Lower leg skin (tissue), 4 donors: ENCODE data around the gene DBR1. TPM values are rescaled to one million over a fixed set of nuclear protein-coding genes. Genes with fewer than 3 reads are reported as not detected.
A peak's percentile ranks its signal among the peaks of the same experiment; 100 is the strongest.

Experiments used
- DNase-seq, 2 donors: peaks; one replicate each; pipeline ENCODE4 v3.0.0-alpha.2; 2019; ENCODE audit warnings: low spot score in 2 of 2
- H3K4me3 ChIP-seq: fragments of 200-600 bp; sonication (generic); 2 replicates; pipeline ENCODE4 v1.5.1; 2017; ENCODE audit warnings: mild to moderate bottlenecking, low read depth; ENCODE audit not compliant: poor library complexity, severe bottlenecking
- CTCF ChIP-seq, 3 donors: fragments of 450-650 bp; IDR thresholded peaks; one replicate each; pipeline ENCODE4 v1.5.1; 2016; ENCODE audit warnings: antibody characterized with exemption in 3 of 3, mild to moderate bottlenecking in 3 of 3, moderate library complexity in 2 of 3
- POLR2A ChIP-seq, 2 donors: fragments of 450-650 bp; IDR thresholded peaks; one replicate each; pipeline ENCODE4 v1.6.1; 2016 to 2017; ENCODE audit warnings: antibody characterized with exemption in 2 of 2, mild to moderate bottlenecking in 1 of 2, moderate library complexity in 1 of 2
- WGBS, 2 donors: methylation state at CpG; one replicate each; pipeline ENCODE4 v1.1.5; 2018; 5-methylcytosine and 5-hydroxymethylcytosine counted together
- intact Hi-C: fragments of 100-400 bp; cut with DNase I; formaldehyde crosslinking; loops from one replicate; pipeline ENCODE4 v1.15.0; 2023; ENCODE audit warnings: low total_unique reads
- total RNA-seq, 4 donors: library from RNA; depleted of rRNA; stranded (reverse); fragments of >200 nt; gene quantifications; one replicate each; pipeline ENCODE4 v1.1.0, GENCODE V29; 2016

The DBR1 gene
- 10 to 100 TPM in 3 of 4 donors, 1 to 10 TPM in 1; 9.1 to 13.9 (median 11.9) TPM for total RNA-seq

GRCh38 chr3:138174421-138175131 is at the start of gene DBR1:
TSS of gene DBR1 (minus strand) at chr3:138174921. CDS start at chr3:138174795, 126 bp downstream.
- intact Hi-C loops: no loop called here
- TF ChIP-seq POLR2A (IDR thresholded peaks at IDR 0.05) (no peak), CTCF (IDR thresholded peaks at IDR 0.05) (no peak)
- H3K4me3 ChIP-seq: peak within 1 kb of the TSS; percentile 81
- peak; percentile 86 to 93 for DNase-seq
- 0 to 1% methylated on average over 37 of the region's 38 CpGs for WGBS, 2 donors

GRCh38 chr3:138222942-138223287 is 48.2 kb upstream of the DBR1 start:
- no peak for DNase-seq
- no peak overlapping the region for H3K4me3 ChIP-seq
- intact Hi-C loops: no loop called here
- WGBS, 2 donors: 82 to 92% methylated on average over 2 of the region's 2 CpGs
- TF ChIP-seq CTCF (IDR thresholded peaks at IDR 0.05) (no peak), POLR2A (IDR thresholded peaks at IDR 0.05) (no peak)

- no peak overlapping the region for H3K4me3 ChIP-seq
- DNase-seq: no peak
- WGBS, 2 donors: 70 to 74% methylated on average over 2 of the region's 2 CpGs
- TF ChIP-seq POLR2A (IDR thresholded peaks at IDR 0.05) (no peak), CTCF (IDR thresholded peaks at IDR 0.05) (no peak)
- intact Hi-C loops: no loop called here
Observed at GRCh38 chr3:138222131-138222941, 47.6 kb upstream of the DBR1 start.

- TF ChIP-seq POLR2A (IDR thresholded peaks at IDR 0.05) (no peak), CTCF (IDR thresholded peaks at IDR 0.05) (no peak)
- no peak overlapping the region for H3K4me3 ChIP-seq
- no peak for DNase-seq
- intact Hi-C loops: no loop called here
- 90 to 96% methylated on average over 4 of the region's 4 CpGs for WGBS, 2 donors
Observed at GRCh38 chr3:138220788-138221187, 46.1 kb upstream of the DBR1 start.

GRCh38 chr3:138220242-138220641 is 45.5 kb upstream of the DBR1 start:
- TF ChIP-seq CTCF (IDR thresholded peaks at IDR 0.05) (no peak), POLR2A (IDR thresholded peaks at IDR 0.05) (no peak)
- intact Hi-C loops: no loop called here
- no peak overlapping the region for H3K4me3 ChIP-seq
- DNase-seq: no peak
- 91 to 92% methylated on average over 1 of the region's 1 CpG for WGBS, 2 donors
